Prostate gland (tissue), 2 donors: ENCODE measurements around the gene INTS7. TPM values are rescaled to one million over a fixed set of nuclear protein-coding genes. Genes with fewer than 3 reads are reported as not detected.

Experiments used
- DNase-seq: peaks from one replicate; pipeline ENCODE4 v3.0.0-alpha.2; 2019; ENCODE audit warnings: low spot score
- H3K27ac ChIP-seq, 2 donors: fragments of 200-600 bp; sonication (generic); 2 replicates each; pipeline ENCODE4 v1.5.1; 2017 to 2019
- H3K27me3 ChIP-seq: fragments of 200-600 bp; sonication (generic); replicated peaks from 2 replicates; pipeline ENCODE4 v1.5.1; 2019; ENCODE audit not compliant: insufficient read depth
- H3K36me3 ChIP-seq, 2 donors: fragments of 200-600 bp; sonication (generic); 1 replicate in 1 of 2; 2 replicates in 1 of 2; pipeline versions ENCODE4 v1.5.1 to v1.8.1; 2017 to 2019
- H3K4me1 ChIP-seq: fragments of 200-600 bp; sonication (generic); replicated peaks from 2 replicates; pipeline ENCODE4 v1.5.1; 2019
- H3K4me3 ChIP-seq, 2 donors: fragments of 200-600 bp; sonication (generic); 2 replicates each; pipeline ENCODE4 v1.5.1; 2017 to 2019
- H3K9me3 ChIP-seq: fragments of 200-600 bp; sonication (generic); 2 replicates; pipeline ENCODE4 v1.5.1; 2017
- POLR2A ChIP-seq: fragments of 450-650 bp; IDR thresholded peaks from one replicate; pipeline ENCODE4 v1.6.1; 2016; ENCODE audit warnings: antibody characterized with exemption, mild to moderate bottlenecking
- POLR2AphosphoS5 ChIP-seq: sonication (generic); formaldehyde crosslinking; IDR thresholded peaks from one replicate; pipeline ENCODE4 v1.6.1; 2017; ENCODE audit warnings: antibody characterized with exemption
- WGBS: methylation state at CpG from one replicate; pipeline ENCODE4 v1.1.5; 2018; 5-methylcytosine and 5-hydroxymethylcytosine counted together
- intact Hi-C: fragments of 100-400 bp; cut with DNase I; formaldehyde crosslinking; loops from one replicate; pipeline ENCODE4 v1.14.2; 2022
- total RNA-seq, 2 donors: library from RNA; depleted of rRNA; stranded (reverse); fragments of >200 nt; gene quantifications; one replicate each; pipeline ENCODE4 v1.1.0, GENCODE V29; 2016
- TF ChIP-seq, protein P1 (sequence below), 4 experiments: fragments of 200-600 bp in 2 of 4; fragments of 450-650 bp in 2 of 4; sonication (generic) in 2 of 4; IDR thresholded peaks; 1 replicate in 3 of 4; 2 replicates in 1 of 4; pipeline ENCODE4 v1.5.1; 2016 to 2019; ENCODE audit warnings: antibody characterized with exemption in 4 of 4, mild to moderate bottlenecking in 2 of 4, moderate library complexity in 2 of 4

Gene INTS7
- total RNA-seq, 2 donors from 2014 or later = 12.5 to 15.5 TPM

DNA sequence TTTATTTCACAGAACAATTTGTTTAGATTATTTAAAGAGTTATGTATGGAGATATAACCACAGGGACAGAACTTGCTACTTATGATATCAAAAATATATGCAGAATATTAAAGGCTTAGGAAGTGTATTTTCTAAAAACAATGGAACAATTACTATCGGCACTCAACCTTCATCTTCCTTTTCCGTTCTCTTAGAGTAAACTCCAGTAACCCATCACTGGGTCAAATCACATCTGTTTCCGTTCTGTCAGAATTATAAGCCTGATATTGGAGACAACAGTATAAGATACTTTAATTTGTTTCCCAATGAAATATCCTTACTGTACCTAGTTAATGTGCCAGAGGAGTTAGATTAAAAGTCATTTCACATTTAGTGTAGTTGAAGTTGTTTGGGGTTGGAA lies 32.4 kb upstream of the INTS7 start:
- TF ChIP-seq POLR2A (no peak), POLR2AphosphoS5 (no peak)
- TF ChIP-seq, protein P1, sequence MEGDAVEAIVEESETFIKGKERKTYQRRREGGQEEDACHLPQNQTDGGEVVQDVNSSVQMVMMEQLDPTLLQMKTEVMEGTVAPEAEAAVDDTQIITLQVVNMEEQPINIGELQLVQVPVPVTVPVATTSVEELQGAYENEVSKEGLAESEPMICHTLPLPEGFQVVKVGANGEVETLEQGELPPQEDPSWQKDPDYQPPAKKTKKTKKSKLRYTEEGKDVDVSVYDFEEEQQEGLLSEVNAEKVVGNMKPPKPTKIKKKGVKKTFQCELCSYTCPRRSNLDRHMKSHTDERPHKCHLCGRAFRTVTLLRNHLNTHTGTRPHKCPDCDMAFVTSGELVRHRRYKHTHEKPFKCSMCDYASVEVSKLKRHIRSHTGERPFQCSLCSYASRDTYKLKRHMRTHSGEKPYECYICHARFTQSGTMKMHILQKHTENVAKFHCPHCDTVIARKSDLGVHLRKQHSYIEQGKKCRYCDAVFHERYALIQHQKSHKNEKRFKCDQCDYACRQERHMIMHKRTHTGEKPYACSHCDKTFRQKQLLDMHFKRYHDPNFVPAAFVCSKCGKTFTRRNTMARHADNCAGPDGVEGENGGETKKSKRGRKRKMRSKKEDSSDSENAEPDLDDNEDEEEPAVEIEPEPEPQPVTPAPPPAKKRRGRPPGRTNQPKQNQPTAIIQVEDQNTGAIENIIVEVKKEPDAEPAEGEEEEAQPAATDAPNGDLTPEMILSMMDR (IDR thresholded peaks at IDR 0.05) = no peak
- Histone ChIP-seq H3K36me3 (no peaks in the 10 kb centered on the region), H3K27me3 (no peaks in the 10 kb centered on the region), H3K4me1 (no peaks in the 10 kb centered on the region), H3K27ac (no peak overlapping the region), H3K4me3 (no peak overlapping the region), H3K9me3 (no peaks in the 10 kb centered on the region)
- DNase-seq = no peak
- 89% methylated on average over 3 of the region's 3 CpGs for WGBS
- intact Hi-C loops = no loop called here

DNA sequence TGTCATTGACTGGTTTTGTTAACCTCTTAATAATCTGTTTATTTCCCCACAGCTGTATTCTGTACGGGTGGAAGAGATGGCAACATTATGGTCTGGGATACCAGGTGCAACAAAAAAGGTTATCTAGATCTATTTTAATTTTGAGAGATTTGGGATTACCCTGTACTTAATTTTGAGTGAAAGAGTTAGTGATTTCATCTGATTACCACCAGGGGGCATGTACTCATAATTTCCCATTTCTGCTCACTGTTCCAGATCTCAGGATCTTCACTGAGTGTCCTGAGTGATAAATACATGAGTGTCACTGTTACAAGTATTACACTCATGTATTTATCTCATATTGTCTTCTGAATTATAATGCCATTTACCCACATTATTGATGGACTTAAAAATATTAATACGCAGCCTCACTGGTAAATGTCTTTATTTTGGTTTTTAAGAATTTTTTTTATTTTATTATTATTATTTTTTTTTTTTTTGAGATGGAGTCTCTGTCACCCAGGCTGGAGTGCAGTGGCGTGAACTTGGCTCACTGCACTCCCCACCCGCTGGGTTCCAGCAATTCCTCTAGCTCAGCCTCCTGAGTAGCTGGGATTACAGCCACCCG lies 27.6 kb upstream of the INTS7 start:
- no peak overlapping the region for H3K4me3 ChIP-seq
- no peaks in the 10 kb centered on the region for H3K27me3 ChIP-seq
- intact Hi-C loops = no loop called here
- no peak for DNase-seq
- no peaks in the 10 kb centered on the region for H3K36me3 ChIP-seq
- no peak overlapping the region for H3K27ac ChIP-seq
- no peaks in the 10 kb centered on the region for H3K9me3 ChIP-seq
- WGBS = 89% methylated on average over 5 of the region's 5 CpGs
- no peak for TF ChIP-seq POLR2AphosphoS5
- TF ChIP-seq, protein P1 (IDR thresholded peaks at IDR 0.05) = peak; percentile 31 to 73 (median 62)
- H3K4me1 ChIP-seq = no peaks in the 10 kb centered on the region

DNA sequence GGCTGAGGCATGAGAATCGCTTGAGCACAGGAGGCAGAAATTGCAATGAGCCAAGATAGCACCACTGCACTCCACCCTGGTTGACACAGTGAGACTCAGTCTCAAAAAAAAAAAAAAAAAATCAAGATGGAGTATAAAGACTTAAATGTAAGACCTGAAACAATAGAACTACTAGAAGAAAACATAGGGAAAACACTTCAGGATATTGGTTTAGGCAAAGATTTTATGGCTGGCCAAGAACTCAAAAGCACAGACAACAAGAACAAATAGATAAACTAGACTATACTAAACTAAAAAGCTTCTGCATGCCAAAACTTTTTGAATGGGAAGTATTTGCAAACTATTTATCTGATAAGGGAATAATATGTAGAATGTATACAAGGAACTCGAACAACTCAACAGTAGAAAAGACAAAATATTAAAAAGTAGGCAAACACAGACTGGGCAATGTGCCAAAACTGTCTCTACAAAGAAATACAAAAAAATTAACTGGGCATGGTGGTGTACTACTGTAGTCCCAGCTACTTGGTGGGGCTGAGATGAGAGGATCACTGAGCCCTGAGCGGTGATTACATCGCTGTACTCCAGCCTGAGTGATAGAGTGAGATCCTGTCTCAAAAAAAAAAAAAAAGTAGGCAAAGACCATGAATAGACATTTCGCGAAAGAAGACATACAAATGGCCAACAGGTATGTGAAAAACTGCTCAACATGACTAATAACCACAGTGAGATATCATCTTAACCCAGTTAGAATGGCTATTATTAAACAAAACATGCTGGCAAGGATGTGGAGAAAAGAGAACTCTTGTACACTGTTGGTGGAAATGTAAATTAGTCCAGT lies 25.5 kb upstream of the INTS7 start:
- Histone ChIP-seq H3K9me3 (no peaks in the 10 kb centered on the region), H3K4me1 (no peaks in the 10 kb centered on the region), H3K4me3 (no peak overlapping the region), H3K27ac (no peak overlapping the region), H3K27me3 (no peaks in the 10 kb centered on the region), H3K36me3 (no peaks in the 10 kb centered on the region)
- intact Hi-C loops = no loop called here
- 59% methylated on average over 6 of the region's 6 CpGs for WGBS
- DNase-seq = no peak
- no peak for TF ChIP-seq POLR2A
- TF ChIP-seq, protein P1 (IDR thresholded peaks at IDR 0.05) = no peak
- TF ChIP-seq POLR2AphosphoS5 = no peak

DNA sequence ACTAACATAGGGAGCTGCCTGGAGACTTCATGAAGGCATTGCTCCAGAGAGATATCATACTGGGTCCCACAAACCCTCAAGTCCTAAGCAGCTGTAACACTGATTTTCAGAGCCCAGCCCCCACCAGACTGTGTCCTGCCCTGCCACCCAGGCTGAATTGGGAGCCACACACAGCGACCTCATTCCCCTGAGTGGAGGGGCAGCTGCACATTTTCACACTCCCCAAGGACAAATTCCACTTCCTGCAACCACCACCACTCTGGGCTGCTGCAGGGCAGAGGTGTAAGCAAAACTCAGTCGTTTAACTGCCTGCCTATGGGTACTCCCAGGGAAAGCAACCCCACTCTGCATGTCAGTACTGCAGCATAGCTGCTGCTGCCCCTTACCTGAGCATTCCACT lies 20.0 kb upstream of the INTS7 start:
- TF ChIP-seq, protein P1 (IDR thresholded peaks at IDR 0.05) = no peak
- no peak for TF ChIP-seq POLR2A
- WGBS = 96% methylated on average over 2 of the region's 2 CpGs
- Histone ChIP-seq H3K27me3 (no peaks in the 10 kb centered on the region), H3K36me3 (no peaks in the 10 kb centered on the region), H3K4me1 (no peaks in the 10 kb centered on the region), H3K9me3 (no peaks in the 10 kb centered on the region), H3K27ac (no peak overlapping the region), H3K4me3 (no peak overlapping the region)
- intact Hi-C loops = no loop called here
- DNase-seq = no peak

DNA sequence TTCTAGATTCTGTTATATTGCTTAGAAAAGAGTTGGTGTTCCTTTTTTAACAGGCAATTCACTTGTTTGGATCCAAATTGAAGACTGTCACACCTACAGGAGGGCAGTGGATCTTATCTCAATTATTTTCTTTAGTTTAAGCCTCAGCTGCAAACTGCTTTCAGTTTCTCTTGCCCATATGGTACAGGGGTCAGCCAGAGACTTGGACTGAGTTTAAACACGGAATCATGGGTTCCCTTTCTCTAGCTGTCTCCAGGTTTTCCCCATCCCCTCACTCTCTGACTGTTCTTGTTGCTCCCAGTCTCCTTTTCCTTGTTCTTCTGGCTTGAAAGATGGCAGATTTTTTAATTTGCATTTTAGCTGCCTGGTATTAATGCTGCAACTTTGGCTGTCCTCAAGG lies 18.6 kb upstream of the INTS7 start:
- intact Hi-C loops = no loop called here
- Histone ChIP-seq H3K27ac (no peak overlapping the region), H3K27me3 (no peaks in the 10 kb centered on the region), H3K9me3 (no peaks in the 10 kb centered on the region), H3K4me3 (no peak overlapping the region), H3K36me3 (no peaks in the 10 kb centered on the region), H3K4me1 (no peaks in the 10 kb centered on the region)
- WGBS = 95% methylated on average over 1 of the region's 1 CpG
- DNase-seq = no peak
- TF ChIP-seq POLR2A (no peak), POLR2AphosphoS5 (no peak)
- TF ChIP-seq, protein P1 (IDR thresholded peaks at IDR 0.05) = no peak
